Epidermal melanocyte (primary cell): ENCODE data around the gene CLDN20.
"Not testable (repeated sequence)": the region's sequence is repeated elsewhere in the genome, so short reads cannot be mapped to it uniquely, and the experiment has no call there.

ENCODE experiments used
- DNase-seq: peaks from one replicate; pipeline ENCODE4 v3.0.0; 2011; ENCODE audit warnings: low spot score; ENCODE audit not compliant: insufficient read length

CLDN20 gene

GRCh38 chr6:155268088-155268867 is 4.5 kb downstream of the CLDN20 start:
- not testable (repeated sequence) for DNase-seq

- no peak for DNase-seq
These were observed 6.0 kb downstream of the CLDN20 start for GRCh38 chr6:155269765-155270164.

- DNase-seq = no peak
These were observed 6.8 kb downstream of the CLDN20 start for GRCh38 chr6:155270561-155271091.

GRCh38 chr6:155271145-155271544 is 7.3 kb downstream of the CLDN20 start:
- no peak for DNase-seq

- DNase-seq = no peak
These were observed 8.8 kb downstream of the CLDN20 start for GRCh38 chr6:155272353-155273232.

GRCh38 chr6:155273431-155273830 is 9.6 kb downstream of the CLDN20 start:
- no peak for DNase-seq

- no peak for DNase-seq
These were observed 10.3 kb downstream of the CLDN20 start for GRCh38 chr6:155274106-155274505.

GRCh38 chr6:155274533-155274932 is 10.7 kb downstream of the CLDN20 start:
- DNase-seq = no peak

- no peak for DNase-seq
These were observed 12.1 kb downstream of the CLDN20 start for GRCh38 chr6:155275808-155276480.

- no peak for DNase-seq
These were observed 12.8 kb downstream of the CLDN20 start for GRCh38 chr6:155276638-155277037.

- DNase-seq = no peak
These were observed 14.7 kb downstream of the CLDN20 start for GRCh38 chr6:155278319-155279049.

GRCh38 chr6:155284775-155285174 is 21.0 kb downstream of the CLDN20 start:
- no peak for DNase-seq

GRCh38 chr6:155287762-155288161 is 23.9 kb downstream of the CLDN20 start:
- DNase-seq = no peak

- no peak for DNase-seq
These were observed 26.7 kb downstream of the CLDN20 start for GRCh38 chr6:155290491-155290890.

- DNase-seq = no peak
These were observed 27.5 kb downstream of the CLDN20 start for GRCh38 chr6:155291291-155291690.

GRCh38 chr6:155292711-155293110 is 28.9 kb downstream of the CLDN20 start:
- no peak for DNase-seq

GRCh38 chr6:155297669-155298068 is 33.9 kb downstream of the CLDN20 start:
- DNase-seq = no peak

GRCh38 chr6:155301867-155302266 is 38.1 kb downstream of the CLDN20 start:
- DNase-seq = peak; percentile 15

GRCh38 chr6:155303361-155303870 is 39.6 kb downstream of the CLDN20 start:
- DNase-seq = no peak

GRCh38 chr6:155306958-155307357 is 43.1 kb downstream of the CLDN20 start:
- no peak for DNase-seq

GRCh38 chr6:155309150-155309549 is 45.3 kb downstream of the CLDN20 start:
- DNase-seq = no peak
